Measurements from ENCODE around the gene RPL12.

Gene RPL12

GRCh38 chr9:127451858-127452656 is 851 bp upstream of the RPL12 start:
- Histone ChIP-seq H3K9me3 (ENCODE audit: control insufficient read depth, insufficient read depth, low read length) (no peaks in the 10 kb centered on the region), H3K4me1 (ENCODE audit: control insufficient read depth, insufficient read depth, low read length) (peaks cover 1% of the 10 kb centered on the region; the same call in 1 of the 2 replicates), H3K36me3 (ENCODE audit: control insufficient read depth, insufficient read depth, low read length) (peaks cover 34% of the 10 kb centered on the region), H3K4me3 (ENCODE audit: low read length) (peak overlapping the region; percentile 91), H3K27me3 (ENCODE audit: control insufficient read depth, insufficient read depth, low read length) (no peaks in the 10 kb centered on the region), H3K27ac (ENCODE audit: low read length) (no peak overlapping the region)
- DNase-seq (ENCODE audit: low read depth, low spot score) = no peak
- WGBS (ENCODE audit: insufficient coverage, insufficient read length) = no CpG with 5 or more reads among the region's 29 CpGs

- no peaks in the 10 kb centered on the region for H3K27me3 ChIP-seq (ENCODE audit: control insufficient read depth, insufficient read depth, low read length)
- H3K4me1 ChIP-seq (ENCODE audit: control insufficient read depth, insufficient read depth, low read length) = peaks cover 1% of the 10 kb centered on the region; the same call in 1 of the 2 replicates
- H3K4me3 ChIP-seq (ENCODE audit: low read length) = peak overlapping the region; percentile 91; the same call in 1 of the 2 replicates
- no peaks in the 10 kb centered on the region for H3K9me3 ChIP-seq (ENCODE audit: control insufficient read depth, insufficient read depth, low read length)
- no peak overlapping the region for H3K27ac ChIP-seq (ENCODE audit: low read length)
- DNase-seq (ENCODE audit: low read depth, low spot score) = no peak
- no CpG with 5 or more reads among the region's 14 CpGs for WGBS (ENCODE audit: insufficient coverage, insufficient read length)
- peaks cover 39% of the 10 kb centered on the region for H3K36me3 ChIP-seq (ENCODE audit: control insufficient read depth, insufficient read depth, low read length)
These were observed 327 bp upstream of the RPL12 start for GRCh38 chr9:127451608-127451857.

DNA sequence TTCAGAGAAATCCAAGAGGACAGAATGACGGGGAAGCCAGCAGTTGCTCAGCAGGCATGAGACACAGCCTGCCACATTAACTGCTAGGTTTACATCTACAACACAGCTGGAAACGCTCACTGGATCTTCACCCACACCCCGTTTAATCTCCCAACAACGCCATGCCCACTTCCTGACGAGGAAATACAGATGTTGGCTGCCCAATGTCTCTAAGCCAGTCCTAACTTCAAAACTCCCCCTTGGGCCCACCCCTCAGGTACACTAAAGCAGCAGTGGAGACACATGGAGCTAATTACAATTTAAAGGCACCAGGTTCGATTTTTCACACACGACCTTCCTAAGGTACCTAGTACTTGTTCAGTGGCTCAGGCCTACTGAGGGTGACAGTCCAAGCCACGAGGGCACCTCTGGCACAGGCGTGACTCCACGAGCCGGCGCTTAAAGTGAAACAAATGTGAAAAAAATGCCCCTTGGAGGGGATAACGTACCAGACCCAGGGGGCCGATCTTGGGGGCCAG is 904 bp downstream of the RPL12 start:
- no CpG with 5 or more reads among the region's 14 CpGs for WGBS (ENCODE audit: insufficient coverage, insufficient read length)
- Histone ChIP-seq H3K4me3 (ENCODE audit: low read length) (peak overlapping the region; percentile 91), H3K9me3 (ENCODE audit: control insufficient read depth, insufficient read depth, low read length) (no peaks in the 10 kb centered on the region), H3K36me3 (ENCODE audit: control insufficient read depth, insufficient read depth, low read length) (peaks cover 47% of the 10 kb centered on the region), H3K27ac (ENCODE audit: low read length) (no peak overlapping the region), H3K27me3 (ENCODE audit: control insufficient read depth, insufficient read depth, low read length) (no peaks in the 10 kb centered on the region), H3K4me1 (ENCODE audit: control insufficient read depth, insufficient read depth, low read length) (peaks cover 1% of the 10 kb centered on the region; the same call in 1 of the 2 replicates)
- DNase-seq (ENCODE audit: low read depth, low spot score) = no peak

DNA sequence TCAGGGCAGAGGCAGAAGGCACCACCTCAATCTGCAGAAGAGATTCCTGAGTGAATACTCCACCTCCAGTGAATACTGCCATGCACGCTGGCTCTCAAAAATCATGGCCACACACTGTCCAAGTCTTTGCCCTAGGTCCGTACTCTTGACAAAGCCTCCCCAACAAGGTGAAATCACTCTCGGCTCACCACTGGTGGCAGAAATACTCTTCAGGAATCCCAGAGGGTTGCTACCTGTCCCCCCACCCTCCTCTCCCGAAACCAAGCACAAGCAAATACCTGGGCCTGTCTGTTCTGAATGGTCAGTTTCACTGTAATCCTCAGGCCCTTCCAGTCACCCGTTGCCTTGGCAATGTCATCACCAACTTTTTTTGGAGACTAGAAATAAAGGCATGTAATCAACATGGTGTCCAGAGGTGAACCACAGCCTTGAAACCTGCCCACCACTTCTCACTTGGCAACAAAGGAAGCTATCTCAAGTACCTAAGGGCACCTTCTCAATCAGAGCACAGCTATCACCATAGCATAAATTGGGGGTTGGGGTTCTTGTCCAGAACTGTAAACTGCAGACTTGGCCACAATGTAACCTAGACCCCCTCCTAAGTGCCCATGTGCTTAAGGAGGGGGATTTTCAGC is 1.8 kb downstream of the RPL12 start:
- no peak overlapping the region for H3K27ac ChIP-seq (ENCODE audit: low read length)
- H3K27me3 ChIP-seq (ENCODE audit: control insufficient read depth, insufficient read depth, low read length) = no peaks in the 10 kb centered on the region
- H3K36me3 ChIP-seq (ENCODE audit: control insufficient read depth, insufficient read depth, low read length) = peaks cover 52% of the 10 kb centered on the region
- DNase-seq (ENCODE audit: low read depth, low spot score) = no peak
- H3K4me1 ChIP-seq (ENCODE audit: control insufficient read depth, insufficient read depth, low read length) = peaks cover 1% of the 10 kb centered on the region; the same call in 1 of the 2 replicates
- WGBS (ENCODE audit: insufficient coverage, insufficient read length) = no CpG with 5 or more reads among the region's 5 CpGs
- peak overlapping the region; percentile 91; the same call in 1 of the 2 replicates for H3K4me3 ChIP-seq (ENCODE audit: low read length)
- H3K9me3 ChIP-seq (ENCODE audit: control insufficient read depth, insufficient read depth, low read length) = no peaks in the 10 kb centered on the region; the same call in 1 of the 2 replicates

GRCh38 chr9:127448112-127448805 is 2.9 kb downstream of the RPL12 start:
- peaks cover 2% of the 10 kb centered on the region; the same call in 1 of the 2 replicates for H3K9me3 ChIP-seq (ENCODE audit: control insufficient read depth, insufficient read depth, low read length)
- H3K4me3 ChIP-seq (ENCODE audit: low read length) = peak overlapping the region; percentile 9; the same call in 1 of the 2 replicates
- WGBS (ENCODE audit: insufficient coverage, insufficient read length) = no CpG with 5 or more reads among the region's 8 CpGs
- H3K4me1 ChIP-seq (ENCODE audit: control insufficient read depth, insufficient read depth, low read length) = peaks cover 1% of the 10 kb centered on the region; the same call in 1 of the 2 replicates
- peaks cover 58% of the 10 kb centered on the region for H3K36me3 ChIP-seq (ENCODE audit: control insufficient read depth, insufficient read depth, low read length)
- no peaks in the 10 kb centered on the region for H3K27me3 ChIP-seq (ENCODE audit: control insufficient read depth, insufficient read depth, low read length)
- no peak overlapping the region for H3K27ac ChIP-seq (ENCODE audit: low read length)
- DNase-seq (ENCODE audit: low read depth, low spot score) = no peak

DNA sequence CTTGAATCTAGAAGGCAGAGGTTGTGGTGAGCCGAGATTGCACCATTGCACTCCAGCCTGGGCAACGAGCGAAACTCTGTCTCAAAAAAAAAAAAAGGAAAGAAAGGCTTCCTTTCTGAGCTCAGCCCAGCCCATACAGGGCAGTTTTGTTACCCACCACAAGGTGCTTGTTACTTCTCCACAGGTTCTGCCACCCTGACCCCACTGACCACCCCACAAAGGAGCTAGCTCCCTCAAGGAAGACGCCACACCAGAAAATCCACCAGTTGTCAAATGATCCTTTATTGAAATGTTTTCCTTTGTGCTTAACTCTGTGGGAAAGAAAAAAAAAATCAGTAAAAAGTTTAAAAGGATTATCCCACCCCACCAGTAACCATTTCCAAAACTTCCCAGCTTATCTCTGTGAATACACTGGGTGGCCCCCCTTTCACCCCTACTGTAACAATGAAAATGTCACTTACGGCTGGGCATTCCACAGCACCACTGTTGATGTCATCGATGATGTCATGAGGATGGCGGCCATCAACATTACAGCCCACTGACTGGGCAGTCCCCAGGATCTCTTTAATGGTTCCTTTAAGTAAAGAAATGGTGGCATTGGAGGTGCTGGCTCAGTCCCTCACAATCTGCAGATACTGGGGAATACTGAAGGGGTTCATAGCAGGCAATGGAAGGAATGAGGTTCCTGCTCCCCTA is 3.6 kb downstream of the RPL12 start:
- Histone ChIP-seq H3K36me3 (ENCODE audit: control insufficient read depth, insufficient read depth, low read length) (peaks cover 58% of the 10 kb centered on the region), H3K9me3 (ENCODE audit: control insufficient read depth, insufficient read depth, low read length) (peaks cover 2% of the 10 kb centered on the region; the same call in 1 of the 2 replicates), H3K4me3 (ENCODE audit: low read length) (no peak overlapping the region), H3K4me1 (ENCODE audit: control insufficient read depth, insufficient read depth, low read length) (no peaks in the 10 kb centered on the region; the same call in 1 of the 2 replicates), H3K27me3 (ENCODE audit: control insufficient read depth, insufficient read depth, low read length) (no peaks in the 10 kb centered on the region), H3K27ac (ENCODE audit: low read length) (no peak overlapping the region)
- no peak for DNase-seq (ENCODE audit: low read depth, low spot score)
- no CpG with 5 or more reads among the region's 7 CpGs for WGBS (ENCODE audit: insufficient coverage, insufficient read length)

DNA sequence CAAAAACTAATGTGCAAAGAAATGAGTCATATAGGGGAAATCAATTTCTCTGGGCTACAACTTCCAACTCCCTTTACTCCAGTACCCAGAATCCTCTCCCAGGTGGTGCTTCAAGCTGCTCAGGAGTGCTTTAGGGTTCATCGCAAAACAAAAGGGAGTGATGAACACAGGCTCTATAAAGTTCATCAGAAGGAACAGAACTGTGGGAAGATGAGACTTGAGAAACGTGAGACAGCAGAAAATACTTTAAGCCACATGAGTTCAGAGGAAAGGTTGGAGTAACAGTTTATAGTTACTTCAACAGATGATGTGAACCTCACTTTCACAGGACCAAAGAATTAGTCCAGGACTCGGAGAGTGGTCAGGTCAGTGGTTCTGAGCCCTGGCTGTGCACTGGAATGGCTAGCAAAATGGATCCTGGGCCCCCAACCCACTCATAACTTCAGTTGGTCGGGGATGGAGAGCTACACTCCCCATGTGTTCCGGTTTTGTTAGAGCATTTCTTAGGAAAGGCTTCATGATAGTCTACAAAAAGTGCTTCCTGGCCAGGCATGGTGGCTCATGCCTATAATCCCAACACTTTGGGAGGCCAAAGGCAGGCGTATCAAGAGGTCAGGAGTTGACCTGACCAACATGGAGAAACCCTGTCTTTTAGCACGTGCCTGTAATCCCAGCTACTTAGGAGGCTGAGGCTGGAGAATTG is 4.3 kb downstream of the RPL12 start:
- Histone ChIP-seq H3K27me3 (ENCODE audit: control insufficient read depth, insufficient read depth, low read length) (no peaks in the 10 kb centered on the region), H3K4me1 (ENCODE audit: control insufficient read depth, insufficient read depth, low read length) (no peaks in the 10 kb centered on the region), H3K4me3 (ENCODE audit: low read length) (no peak overlapping the region), H3K27ac (ENCODE audit: low read length) (no peak overlapping the region), H3K36me3 (ENCODE audit: control insufficient read depth, insufficient read depth, low read length) (peaks cover 58% of the 10 kb centered on the region), H3K9me3 (ENCODE audit: control insufficient read depth, insufficient read depth, low read length) (peaks cover 2% of the 10 kb centered on the region; the same call in 1 of the 2 replicates)
- no peak for DNase-seq (ENCODE audit: low read depth, low spot score)
- WGBS (ENCODE audit: insufficient coverage, insufficient read length) = no CpG with 5 or more reads among the region's 7 CpGs

DNA sequence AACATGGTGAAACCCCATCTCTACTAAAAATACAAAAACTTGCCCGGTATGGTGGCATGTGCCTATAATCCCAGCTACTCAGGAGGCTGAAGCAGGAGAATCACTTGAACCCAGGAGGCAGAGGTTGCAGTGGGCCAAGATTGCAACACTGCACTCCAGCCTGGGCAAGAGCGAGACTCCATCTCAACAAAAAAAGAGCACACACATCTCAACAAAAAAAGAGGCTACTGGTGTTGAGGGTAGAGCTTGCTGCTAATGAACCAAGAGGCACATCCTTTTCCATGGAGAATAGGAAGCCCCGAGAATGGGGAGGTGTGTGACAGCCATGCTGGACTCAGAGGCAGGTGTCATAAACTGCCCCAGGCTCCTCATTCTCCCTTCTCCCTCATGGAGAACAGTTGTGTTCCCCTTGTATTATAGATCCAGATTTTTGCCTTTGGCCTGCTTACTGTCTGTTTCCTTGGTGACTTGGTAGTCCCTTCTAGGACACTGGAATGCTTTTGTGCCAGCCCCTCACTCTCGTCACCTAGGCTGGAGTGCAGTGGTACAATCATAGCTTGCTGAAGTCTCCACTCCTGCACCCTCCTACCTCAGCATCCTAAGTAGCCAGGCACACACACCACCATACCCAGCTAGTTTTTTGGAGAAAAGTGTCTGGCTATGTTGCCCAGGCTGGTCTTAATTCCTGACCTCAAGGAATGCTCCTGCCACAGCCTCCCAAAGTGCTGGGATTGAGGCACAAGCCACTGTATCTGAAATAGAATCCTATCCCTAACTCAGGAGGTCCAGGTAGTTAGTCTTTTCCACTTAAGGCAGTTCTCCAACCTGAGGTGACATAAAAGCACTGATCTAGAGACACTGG is 5.1 kb downstream of the RPL12 start:
- Histone ChIP-seq H3K4me3 (ENCODE audit: low read length) (no peak overlapping the region), H3K27ac (ENCODE audit: low read length) (no peak overlapping the region), H3K27me3 (ENCODE audit: control insufficient read depth, insufficient read depth, low read length) (no peaks in the 10 kb centered on the region), H3K9me3 (ENCODE audit: control insufficient read depth, insufficient read depth, low read length) (peaks cover 2% of the 10 kb centered on the region; the same call in 1 of the 2 replicates), H3K36me3 (ENCODE audit: control insufficient read depth, insufficient read depth, low read length) (peaks cover 58% of the 10 kb centered on the region), H3K4me1 (ENCODE audit: control insufficient read depth, insufficient read depth, low read length) (no peaks in the 10 kb centered on the region)
- WGBS (ENCODE audit: insufficient coverage, insufficient read length) = no CpG with 5 or more reads among the region's 4 CpGs
- DNase-seq (ENCODE audit: low read depth, low spot score) = no peak

All from iPS DF 6.9 (cell line).